ENCODE measurements around the gene SPATA4.

Gene SPATA4

DNA sequence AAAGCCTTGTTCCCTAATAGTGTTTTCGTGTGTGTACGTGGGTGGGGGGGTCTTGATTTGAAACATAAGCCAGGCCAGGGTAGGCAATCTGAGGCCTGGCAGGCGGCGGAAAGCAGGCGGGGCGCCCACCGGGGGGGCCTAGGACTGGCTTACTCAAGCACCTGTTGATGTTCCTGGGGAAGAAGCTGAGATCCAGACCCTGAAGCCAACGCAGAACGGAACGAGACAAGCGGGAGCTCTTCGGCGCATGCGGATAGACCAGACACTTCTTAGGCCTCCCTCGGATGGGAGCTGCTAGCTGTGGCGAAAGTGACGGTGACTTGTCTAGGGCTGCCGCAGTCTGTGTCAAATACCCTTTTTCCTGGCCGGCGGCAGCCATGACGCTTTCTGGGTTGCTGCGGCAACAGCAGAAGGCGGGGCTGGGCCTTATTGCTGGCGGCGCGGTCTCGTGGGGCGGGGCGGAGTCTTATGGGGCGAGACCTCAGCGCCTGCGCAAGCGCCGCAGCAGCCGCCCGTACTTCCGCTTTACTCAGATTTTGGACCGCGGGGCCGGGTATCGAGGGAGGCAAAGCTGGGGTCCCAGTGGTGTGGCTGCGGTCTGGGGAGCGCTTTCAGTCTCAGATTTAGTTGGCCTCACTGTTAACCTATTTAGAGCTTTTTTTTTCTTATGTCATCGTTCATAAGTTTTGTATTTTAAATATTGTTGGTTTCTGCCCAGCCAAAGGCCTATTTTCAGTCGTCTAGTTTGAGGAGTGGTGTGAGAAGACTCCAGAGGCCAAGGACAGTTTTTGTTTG is at the start of gene SPATA4:
Gene SPATA4, minus strand, starts transcription at position 402 of the 795 bp plus-strand sequence. Its CDS starts 23 bp downstream, at position 379.
- Histone ChIP-seq H3K4me1 (ENCODE audit: control insufficient read depth, insufficient read depth, low read length) (peaks cover 20% of the 10 kb centered on the region), H3K36me3 (ENCODE audit: control insufficient read depth, insufficient read depth, low read length) (no peaks in the 10 kb centered on the region), H3K9me3 (ENCODE audit: control insufficient read depth, low read length) (no peaks in the 10 kb centered on the region), H3K9ac (ENCODE audit: low read length) (peak within 1 kb of the TSS; percentile 63), H3K27me3 (ENCODE audit: control insufficient read depth, insufficient read depth, low read length) (no peaks in the 10 kb centered on the region), H3K4me3 (ENCODE audit: low read length) (peak within 1 kb of the TSS; percentile 64)

DNA sequence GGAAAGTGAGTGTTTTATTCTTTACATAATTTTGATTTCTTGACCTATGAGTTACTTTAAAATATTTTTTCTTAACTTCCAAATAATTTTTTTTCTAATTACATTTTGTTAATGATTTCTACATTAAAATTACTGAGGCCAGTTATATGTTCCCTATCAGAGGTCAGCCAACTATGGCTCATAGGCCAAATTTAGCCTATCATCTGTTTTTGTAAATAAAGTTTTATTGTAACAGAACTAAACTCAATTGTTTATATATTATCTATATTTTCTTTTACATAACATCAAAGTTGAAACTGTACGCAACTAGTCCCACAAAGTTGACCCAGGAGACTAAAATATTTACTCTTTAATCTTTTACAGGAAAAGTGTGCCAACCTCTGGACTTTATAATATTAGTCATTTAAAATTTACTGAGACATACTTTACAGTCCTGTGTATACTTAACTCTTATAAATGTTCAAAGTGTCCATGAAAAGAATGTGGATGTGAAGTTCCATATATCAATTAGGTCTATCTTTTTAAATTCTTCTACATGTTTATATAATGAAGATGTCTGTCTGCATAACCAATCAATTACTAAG is 47.5 kb upstream of the SPATA4 start:
- H3K27me3 ChIP-seq (ENCODE audit: control insufficient read depth, insufficient read depth, low read length) = no peaks in the 10 kb centered on the region
- peaks cover 11% of the 10 kb centered on the region for H3K4me1 ChIP-seq (ENCODE audit: control insufficient read depth, insufficient read depth, low read length)
- no peaks in the 10 kb centered on the region for H3K36me3 ChIP-seq (ENCODE audit: control insufficient read depth, insufficient read depth, low read length)

DNA sequence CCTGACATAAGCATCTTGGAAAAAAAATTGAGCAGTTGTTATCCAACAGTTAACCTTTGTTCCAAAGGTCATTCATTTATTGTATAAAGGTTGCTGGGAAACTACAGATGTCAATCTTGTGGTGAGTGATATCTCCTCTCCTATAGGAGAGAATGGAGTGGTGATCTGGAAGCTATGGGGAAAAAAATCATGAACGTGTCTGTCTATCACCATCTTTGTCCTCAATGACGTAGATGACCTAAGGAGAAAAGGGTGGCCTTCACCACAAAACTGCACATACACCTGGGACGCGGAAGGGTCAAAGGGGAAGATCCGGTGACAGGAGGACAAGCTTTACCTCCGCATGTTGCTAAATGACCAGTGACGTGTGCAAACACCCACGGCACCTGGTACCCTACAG is 46.3 kb upstream of the SPATA4 start:
- peaks cover 20% of the 10 kb centered on the region for H3K4me1 ChIP-seq (ENCODE audit: control insufficient read depth, insufficient read depth, low read length)
- no peaks in the 10 kb centered on the region for H3K9me3 ChIP-seq (ENCODE audit: control insufficient read depth, low read length)
- no peak overlapping the region for H3K4me3 ChIP-seq (ENCODE audit: low read length)
- no peaks in the 10 kb centered on the region for H3K36me3 ChIP-seq (ENCODE audit: control insufficient read depth, insufficient read depth, low read length)
- H3K27me3 ChIP-seq (ENCODE audit: control insufficient read depth, insufficient read depth, low read length) = no peaks in the 10 kb centered on the region
- H3K9ac ChIP-seq (ENCODE audit: low read length) = no peak overlapping the region

More for the DNA sequence above, 47.5 kb upstream of the SPATA4 start:
- Histone ChIP-seq H3K9me3 (ENCODE audit: control insufficient read depth, low read length) (no peaks in the 10 kb centered on the region), H3K9ac (ENCODE audit: low read length) (no peak overlapping the region), H3K4me3 (ENCODE audit: low read length) (no peak overlapping the region)

DNA sequence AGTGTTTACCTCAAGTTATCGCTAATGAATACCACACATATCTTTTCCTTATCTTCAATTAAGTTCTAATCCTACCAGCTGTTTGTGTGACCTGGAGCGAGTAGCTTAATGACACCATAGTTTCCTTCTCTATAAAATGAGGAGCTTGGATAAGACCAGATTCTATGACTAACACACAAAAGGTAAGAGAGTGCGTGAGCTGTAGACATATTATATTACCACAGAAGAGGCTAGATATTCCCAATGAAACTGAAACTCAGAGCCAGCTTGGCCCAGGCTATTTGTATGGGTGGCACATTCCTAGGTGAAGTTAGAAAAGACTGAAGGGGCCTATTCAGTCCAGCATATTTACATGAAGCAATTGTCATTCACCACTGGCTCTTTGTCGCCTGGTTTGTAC is 43.4 kb upstream of the SPATA4 start:
- H3K27me3 ChIP-seq (ENCODE audit: control insufficient read depth, insufficient read depth, low read length) = no peaks in the 10 kb centered on the region
- H3K4me1 ChIP-seq (ENCODE audit: control insufficient read depth, insufficient read depth, low read length) = peaks cover 20% of the 10 kb centered on the region
- no peak overlapping the region for H3K4me3 ChIP-seq (ENCODE audit: low read length)
- H3K36me3 ChIP-seq (ENCODE audit: control insufficient read depth, insufficient read depth, low read length) = no peaks in the 10 kb centered on the region
- H3K9ac ChIP-seq (ENCODE audit: low read length) = no peak overlapping the region
- no peaks in the 10 kb centered on the region for H3K9me3 ChIP-seq (ENCODE audit: control insufficient read depth, low read length)

DNA sequence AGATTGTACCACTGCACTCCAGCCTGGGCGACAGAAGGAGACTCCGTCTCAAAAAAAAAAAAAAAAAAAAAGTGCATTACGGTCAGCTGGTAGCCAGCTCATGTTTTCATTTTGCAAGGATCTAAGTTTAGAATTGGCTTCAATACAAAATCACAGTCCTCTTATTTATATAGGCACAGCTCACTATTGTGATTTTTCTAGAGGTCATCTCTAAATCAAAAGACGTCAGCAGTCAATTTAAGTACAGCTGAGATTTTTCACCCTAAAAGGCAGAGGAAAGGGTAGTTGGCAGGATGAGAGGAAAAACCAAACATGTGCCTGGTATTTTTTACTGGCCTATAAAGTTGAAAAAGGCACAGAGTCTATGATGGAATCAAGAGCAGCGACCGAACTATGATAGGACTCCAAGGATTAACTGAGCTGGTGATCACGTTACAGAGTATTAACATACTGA is 42.8 kb upstream of the SPATA4 start:
- H3K27me3 ChIP-seq (ENCODE audit: control insufficient read depth, insufficient read depth, low read length) = no peaks in the 10 kb centered on the region
- H3K4me1 ChIP-seq (ENCODE audit: control insufficient read depth, insufficient read depth, low read length) = peaks cover 20% of the 10 kb centered on the region
- H3K9ac ChIP-seq (ENCODE audit: low read length) = no peak overlapping the region
- H3K4me3 ChIP-seq (ENCODE audit: low read length) = no peak overlapping the region
- H3K9me3 ChIP-seq (ENCODE audit: control insufficient read depth, low read length) = no peaks in the 10 kb centered on the region
- H3K36me3 ChIP-seq (ENCODE audit: control insufficient read depth, insufficient read depth, low read length) = no peaks in the 10 kb centered on the region

DNA sequence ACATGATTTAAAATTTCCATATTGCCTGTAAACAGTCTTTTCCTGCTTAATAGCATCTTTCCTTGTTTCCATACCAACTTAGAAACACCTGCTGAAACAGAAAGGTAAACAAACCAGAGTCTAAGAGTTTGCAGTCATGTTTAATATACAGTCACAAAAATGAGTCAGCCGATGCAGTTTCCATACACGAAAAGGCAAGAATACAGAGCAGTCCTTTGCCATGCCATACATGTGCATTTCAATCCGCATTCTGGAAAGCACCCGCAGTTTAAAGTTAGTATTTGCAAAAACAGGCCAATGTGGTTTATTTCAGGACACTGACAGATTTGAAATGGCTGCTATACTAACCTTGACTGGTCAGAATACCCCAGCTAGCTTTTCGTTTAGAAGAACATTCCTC is 41.6 kb upstream of the SPATA4 start:
- no peaks in the 10 kb centered on the region for H3K36me3 ChIP-seq (ENCODE audit: control insufficient read depth, insufficient read depth, low read length)
- no peak overlapping the region for H3K4me3 ChIP-seq (ENCODE audit: low read length)
- no peak overlapping the region for H3K9ac ChIP-seq (ENCODE audit: low read length)
- no peaks in the 10 kb centered on the region for H3K27me3 ChIP-seq (ENCODE audit: control insufficient read depth, insufficient read depth, low read length)
- H3K9me3 ChIP-seq (ENCODE audit: control insufficient read depth, low read length) = no peaks in the 10 kb centered on the region
- peaks cover 20% of the 10 kb centered on the region for H3K4me1 ChIP-seq (ENCODE audit: control insufficient read depth, insufficient read depth, low read length)

DNA sequence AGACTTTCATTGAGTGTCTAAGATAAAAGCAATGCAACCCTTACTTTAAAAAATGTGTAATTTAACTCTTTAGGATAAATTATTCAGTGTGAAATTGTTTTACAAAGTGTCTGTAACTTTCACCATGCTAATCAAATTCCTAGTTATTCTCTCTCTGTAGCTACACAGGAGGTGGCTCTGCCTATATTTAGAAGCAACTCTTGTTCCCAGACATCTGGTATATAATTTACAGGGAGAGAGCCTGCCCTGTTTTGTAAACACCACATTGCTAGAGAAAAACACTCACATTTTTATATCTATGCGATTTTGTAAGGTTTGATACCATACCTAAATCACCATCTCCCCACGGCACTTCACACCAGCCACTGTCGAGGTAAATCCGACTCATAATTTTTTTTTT is 35.5 kb upstream of the SPATA4 start:
- Histone ChIP-seq H3K36me3 (ENCODE audit: control insufficient read depth, insufficient read depth, low read length) (no peaks in the 10 kb centered on the region), H3K9me3 (ENCODE audit: control insufficient read depth, low read length) (no peaks in the 10 kb centered on the region), H3K9ac (ENCODE audit: low read length) (no peak overlapping the region), H3K4me1 (ENCODE audit: control insufficient read depth, insufficient read depth, low read length) (no peaks in the 10 kb centered on the region), H3K27me3 (ENCODE audit: control insufficient read depth, insufficient read depth, low read length) (no peaks in the 10 kb centered on the region), H3K4me3 (ENCODE audit: low read length) (no peak overlapping the region)

DNA sequence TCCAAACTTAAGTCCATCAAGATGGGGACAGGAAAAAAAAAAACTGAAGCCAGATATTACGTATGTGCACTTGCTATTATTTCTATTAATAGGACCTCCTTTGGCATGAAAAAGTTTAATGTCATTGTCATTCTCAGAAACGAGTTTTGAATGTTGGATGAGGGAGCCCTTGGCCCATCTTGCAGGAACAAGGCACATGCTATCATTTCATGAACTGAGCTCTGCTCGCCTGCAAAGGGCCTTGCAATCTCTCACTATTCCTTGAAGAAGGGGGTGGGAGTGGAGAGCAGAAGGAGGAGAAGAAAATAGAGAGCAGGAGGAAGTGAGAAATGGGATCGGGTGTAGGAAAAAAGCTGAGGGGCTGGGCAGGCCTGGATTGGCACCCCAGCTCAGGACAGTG is 34.3 kb upstream of the SPATA4 start:
- Histone ChIP-seq H3K9ac (ENCODE audit: low read length) (no peak overlapping the region), H3K4me3 (ENCODE audit: low read length) (no peak overlapping the region), H3K36me3 (ENCODE audit: control insufficient read depth, insufficient read depth, low read length) (no peaks in the 10 kb centered on the region), H3K4me1 (ENCODE audit: control insufficient read depth, insufficient read depth, low read length) (no peaks in the 10 kb centered on the region), H3K9me3 (ENCODE audit: control insufficient read depth, low read length) (no peaks in the 10 kb centered on the region), H3K27me3 (ENCODE audit: control insufficient read depth, insufficient read depth, low read length) (no peaks in the 10 kb centered on the region)

DNA sequence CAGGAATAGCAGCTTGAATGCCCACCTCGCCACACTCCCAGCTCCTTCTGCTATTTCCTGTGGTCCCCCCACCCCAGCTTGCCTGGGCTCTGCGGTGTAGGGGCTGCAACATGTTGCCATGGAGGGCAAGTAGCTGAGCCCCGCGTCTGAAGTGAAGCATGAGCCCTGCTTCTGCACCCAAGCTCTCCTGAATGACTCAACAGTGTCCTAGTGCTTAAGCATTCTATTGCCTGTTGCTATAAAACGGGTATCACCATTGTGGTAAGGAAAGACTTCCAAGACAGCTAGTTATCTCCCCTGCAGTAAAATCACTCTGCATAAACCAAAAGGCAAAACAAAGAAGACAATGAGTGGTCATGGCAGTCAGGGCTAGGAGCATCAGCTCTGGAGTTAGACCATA is 31.4 kb upstream of the SPATA4 start:
- H3K27me3 ChIP-seq (ENCODE audit: control insufficient read depth, insufficient read depth, low read length) = no peaks in the 10 kb centered on the region
- no peaks in the 10 kb centered on the region for H3K36me3 ChIP-seq (ENCODE audit: control insufficient read depth, insufficient read depth, low read length)
- H3K4me3 ChIP-seq (ENCODE audit: low read length) = no peak overlapping the region
- no peaks in the 10 kb centered on the region for H3K9me3 ChIP-seq (ENCODE audit: control insufficient read depth, low read length)
- H3K4me1 ChIP-seq (ENCODE audit: control insufficient read depth, insufficient read depth, low read length) = no peaks in the 10 kb centered on the region
- H3K9ac ChIP-seq (ENCODE audit: low read length) = no peak overlapping the region

DNA sequence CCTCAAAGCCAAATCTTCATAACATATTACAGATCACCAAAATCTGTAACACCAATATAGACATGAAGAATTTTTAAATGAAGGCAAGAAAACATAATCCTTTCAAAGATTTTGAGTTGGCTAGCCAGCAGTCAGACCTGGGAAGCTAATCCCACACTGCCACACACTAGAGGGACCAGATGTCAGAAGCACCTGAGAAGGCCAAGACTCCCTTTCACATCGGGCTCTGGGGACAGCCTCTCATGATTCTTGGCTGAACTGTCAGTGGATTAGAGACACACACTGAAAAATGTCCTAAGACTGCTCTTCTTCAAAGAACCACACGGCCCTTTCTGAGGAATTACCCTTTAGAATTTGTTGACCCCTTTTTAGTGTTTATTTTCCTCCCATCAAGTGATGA is 28.2 kb upstream of the SPATA4 start:
- Histone ChIP-seq H3K27me3 (ENCODE audit: control insufficient read depth, insufficient read depth, low read length) (no peaks in the 10 kb centered on the region), H3K9ac (ENCODE audit: low read length) (no peak overlapping the region), H3K4me1 (ENCODE audit: control insufficient read depth, insufficient read depth, low read length) (no peaks in the 10 kb centered on the region), H3K9me3 (ENCODE audit: control insufficient read depth, low read length) (no peaks in the 10 kb centered on the region), H3K36me3 (ENCODE audit: control insufficient read depth, insufficient read depth, low read length) (no peaks in the 10 kb centered on the region), H3K4me3 (ENCODE audit: low read length) (no peak overlapping the region)

DNA sequence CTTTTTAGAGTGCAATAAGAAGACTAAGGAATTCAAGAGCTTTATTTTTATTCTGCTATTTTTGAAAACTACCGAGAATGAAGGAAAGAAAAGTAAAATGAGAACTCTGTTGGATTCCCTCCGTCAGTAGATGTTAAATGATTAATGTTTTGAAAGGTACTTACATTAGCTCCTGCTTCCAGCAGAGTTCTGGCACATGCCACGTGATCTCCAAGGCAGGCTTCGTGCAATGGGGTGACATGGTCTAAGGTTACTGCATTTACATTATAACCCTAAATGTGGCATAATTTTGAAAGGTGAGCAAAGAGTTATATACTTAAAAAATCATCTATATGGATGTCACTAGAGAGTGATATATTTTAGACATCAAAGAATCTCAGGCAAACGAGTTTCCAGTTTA is 26.8 kb upstream of the SPATA4 start:
- Histone ChIP-seq H3K9ac (ENCODE audit: low read length) (no peak overlapping the region), H3K27me3 (ENCODE audit: control insufficient read depth, insufficient read depth, low read length) (no peaks in the 10 kb centered on the region), H3K36me3 (ENCODE audit: control insufficient read depth, insufficient read depth, low read length) (no peaks in the 10 kb centered on the region)

DNA sequence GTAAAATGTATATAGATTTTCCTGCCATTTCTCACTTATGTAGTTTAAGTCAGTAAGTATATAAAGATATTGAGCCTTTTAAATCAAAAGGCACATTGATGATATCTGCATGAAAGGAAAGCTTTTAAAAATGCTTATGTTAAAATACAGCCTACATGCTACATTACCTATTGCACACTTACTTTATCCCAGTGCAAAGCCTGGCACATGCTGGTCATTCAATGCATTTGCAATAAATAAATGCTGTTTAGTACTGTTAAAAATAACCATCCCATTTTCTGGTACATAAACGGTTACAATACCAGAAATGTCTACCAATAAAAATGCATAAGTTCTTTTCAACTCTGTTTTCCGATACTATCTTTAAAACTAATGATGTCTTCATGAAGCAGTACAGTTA is 22.1 kb upstream of the SPATA4 start:
- H3K9ac ChIP-seq (ENCODE audit: low read length) = no peak overlapping the region
- H3K9me3 ChIP-seq (ENCODE audit: control insufficient read depth, low read length) = no peaks in the 10 kb centered on the region
- no peaks in the 10 kb centered on the region for H3K36me3 ChIP-seq (ENCODE audit: control insufficient read depth, insufficient read depth, low read length)
- H3K27me3 ChIP-seq (ENCODE audit: control insufficient read depth, insufficient read depth, low read length) = no peaks in the 10 kb centered on the region
- no peak overlapping the region for H3K4me3 ChIP-seq (ENCODE audit: low read length)
- no peaks in the 10 kb centered on the region for H3K4me1 ChIP-seq (ENCODE audit: control insufficient read depth, insufficient read depth, low read length)

More for the DNA sequence above, 26.8 kb upstream of the SPATA4 start:
- no peak overlapping the region for H3K4me3 ChIP-seq (ENCODE audit: low read length)
- no peaks in the 10 kb centered on the region for H3K9me3 ChIP-seq (ENCODE audit: control insufficient read depth, low read length)
- H3K4me1 ChIP-seq (ENCODE audit: control insufficient read depth, insufficient read depth, low read length) = no peaks in the 10 kb centered on the region

All from mucosa of stomach (tissue), 1 donor.